Measurements from ENCODE around the gene DKK1. TPM values are rescaled to one million over a fixed set of nuclear protein-coding genes. Genes with fewer than 3 reads are reported as not detected.

The DKK1 gene
- polyA plus RNA-seq, 1 donor (not counting 4 experiments of a cell fraction or from before 2014, with no cell fraction given), result 223 TPM

DNA sequence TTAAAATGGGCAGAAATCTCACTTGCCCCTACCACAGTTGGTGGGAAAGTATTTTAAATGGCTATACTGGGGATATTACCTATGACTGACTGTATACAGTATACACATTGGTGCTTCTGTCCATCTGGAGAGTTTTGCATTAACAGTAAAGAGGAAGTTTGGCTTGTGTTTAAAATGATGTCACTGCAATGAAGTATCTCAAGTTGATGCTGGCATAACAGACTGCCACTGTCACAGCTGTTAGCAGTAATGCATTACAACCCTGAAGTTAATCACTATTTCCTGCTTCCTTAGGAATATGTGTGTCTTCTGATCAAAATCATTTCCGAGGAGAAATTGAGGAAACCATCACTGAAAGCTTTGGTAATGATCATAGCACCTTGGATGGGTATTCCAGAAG, 1.9 kb downstream of the DKK1 start:
- Histone ChIP-seq H3K4me3 (ENCODE audit: control insufficient read depth in 2 of 3, extremely low read depth in 1 of 3, insufficient read depth in 2 of 3, low read depth in 1 of 3, low read length in 3 of 3) (peak overlapping the region; percentile 82 to 94 (median 92)), H3K36me3 (ENCODE audit: control insufficient read depth in 2 of 2, extremely low read depth in 1 of 2, insufficient read depth in 2 of 2, low read length in 2 of 2) (peaks cover 0 to 13% of the 10 kb centered on the region in 2 experiments), H3K4me1 (ENCODE audit: control insufficient read depth, extremely low read depth, insufficient read depth, low read length) (peaks cover 49% of the 10 kb centered on the region), H3K9me1 (ENCODE audit: control insufficient read depth, extremely low read depth, insufficient read depth, low read length) (no peaks in the 10 kb centered on the region), H3K4me2 (ENCODE audit: control insufficient read depth, extremely low read depth, insufficient read depth, low read depth, low read length) (peak overlapping the region; percentile 97), H3K27ac (ENCODE audit: control insufficient read depth, insufficient read depth, low read length) (peak overlapping the region; percentile 60), H3K79me2 (ENCODE audit: control insufficient read depth, insufficient read depth, low read length) (peaks cover 25% of the 10 kb centered on the region), H3K9ac (ENCODE audit: control insufficient read depth, extremely low read depth, insufficient read depth, low read length) (peak overlapping the region; percentile 90), H2AFZ (ENCODE audit: control insufficient read depth, low read length) (no peak overlapping the region), H4K20me1 (ENCODE audit: control insufficient read depth, extremely low read depth, insufficient read depth, low read length) (no peaks in the 10 kb centered on the region), H3K9me3 (ENCODE audit: control insufficient read depth, low read depth, low read length) (no peaks in the 10 kb centered on the region), H3K27me3 (ENCODE audit: control insufficient read depth, extremely low read depth, insufficient read depth, low read length) (no peaks in the 10 kb centered on the region)
- dilution Hi-C loops (cut with MboI; ENCODE audit: extremely low pct_ligation_motif_present, low sequenced_read_pairs), result loop anchor here (25.0 kb wide), 1 partner anchor 246 kb away; no protein-coding TSS in a partner anchor
- DNase-seq (ENCODE audit: low read depth, low spot score), result no peak
- peak; percentile 66 for FAIRE-seq
- TF ChIP-seq, protein P1, sequence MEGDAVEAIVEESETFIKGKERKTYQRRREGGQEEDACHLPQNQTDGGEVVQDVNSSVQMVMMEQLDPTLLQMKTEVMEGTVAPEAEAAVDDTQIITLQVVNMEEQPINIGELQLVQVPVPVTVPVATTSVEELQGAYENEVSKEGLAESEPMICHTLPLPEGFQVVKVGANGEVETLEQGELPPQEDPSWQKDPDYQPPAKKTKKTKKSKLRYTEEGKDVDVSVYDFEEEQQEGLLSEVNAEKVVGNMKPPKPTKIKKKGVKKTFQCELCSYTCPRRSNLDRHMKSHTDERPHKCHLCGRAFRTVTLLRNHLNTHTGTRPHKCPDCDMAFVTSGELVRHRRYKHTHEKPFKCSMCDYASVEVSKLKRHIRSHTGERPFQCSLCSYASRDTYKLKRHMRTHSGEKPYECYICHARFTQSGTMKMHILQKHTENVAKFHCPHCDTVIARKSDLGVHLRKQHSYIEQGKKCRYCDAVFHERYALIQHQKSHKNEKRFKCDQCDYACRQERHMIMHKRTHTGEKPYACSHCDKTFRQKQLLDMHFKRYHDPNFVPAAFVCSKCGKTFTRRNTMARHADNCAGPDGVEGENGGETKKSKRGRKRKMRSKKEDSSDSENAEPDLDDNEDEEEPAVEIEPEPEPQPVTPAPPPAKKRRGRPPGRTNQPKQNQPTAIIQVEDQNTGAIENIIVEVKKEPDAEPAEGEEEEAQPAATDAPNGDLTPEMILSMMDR (optimal IDR thresholded peaks at IDR 0.05 in 1 of 3, IDR thresholded peaks at IDR 0.05 in 1 of 3, conservative IDR thresholded peaks at IDR 0.05 in 1 of 3; ENCODE audit: extremely low read depth in 1 of 3, insufficient read depth in 2 of 3, low read length in 3 of 3), result no peak

DNA sequence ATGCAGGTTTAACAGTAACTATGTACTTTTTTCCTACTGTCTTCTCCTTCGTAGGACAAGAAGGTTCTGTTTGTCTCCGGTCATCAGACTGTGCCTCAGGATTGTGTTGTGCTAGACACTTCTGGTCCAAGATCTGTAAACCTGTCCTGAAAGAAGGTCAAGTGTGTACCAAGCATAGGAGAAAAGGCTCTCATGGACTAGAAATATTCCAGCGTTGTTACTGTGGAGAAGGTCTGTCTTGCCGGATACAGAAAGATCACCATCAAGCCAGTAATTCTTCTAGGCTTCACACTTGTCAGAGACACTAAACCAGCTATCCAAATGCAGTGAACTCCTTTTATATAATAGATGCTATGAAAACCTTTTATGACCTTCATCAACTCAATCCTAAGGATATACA, 2.4 kb downstream of the DKK1 start:
- Histone ChIP-seq H3K9ac (ENCODE audit: control insufficient read depth, extremely low read depth, insufficient read depth, low read length) (peak overlapping the region; percentile 90), H3K4me3 (ENCODE audit: control insufficient read depth in 2 of 3, extremely low read depth in 1 of 3, insufficient read depth in 2 of 3, low read depth in 1 of 3, low read length in 3 of 3) (peak overlapping the region; percentile 82 to 94 (median 92)), H3K36me3 (ENCODE audit: control insufficient read depth in 2 of 2, extremely low read depth in 1 of 2, insufficient read depth in 2 of 2, low read length in 2 of 2) (peaks cover 0 to 13% of the 10 kb centered on the region in 2 experiments), H3K4me1 (ENCODE audit: control insufficient read depth, extremely low read depth, insufficient read depth, low read length) (peaks cover 48% of the 10 kb centered on the region), H2AFZ (ENCODE audit: control insufficient read depth, low read length) (no peak overlapping the region), H3K79me2 (ENCODE audit: control insufficient read depth, insufficient read depth, low read length) (peaks cover 25% of the 10 kb centered on the region), H3K27me3 (ENCODE audit: control insufficient read depth, extremely low read depth, insufficient read depth, low read length) (no peaks in the 10 kb centered on the region), H3K9me1 (ENCODE audit: control insufficient read depth, extremely low read depth, insufficient read depth, low read length) (no peaks in the 10 kb centered on the region), H3K9me3 (ENCODE audit: control insufficient read depth, low read depth, low read length) (no peaks in the 10 kb centered on the region), H4K20me1 (ENCODE audit: control insufficient read depth, extremely low read depth, insufficient read depth, low read length) (no peaks in the 10 kb centered on the region), H3K4me2 (ENCODE audit: control insufficient read depth, extremely low read depth, insufficient read depth, low read depth, low read length) (peak overlapping the region; percentile 97), H3K27ac (ENCODE audit: control insufficient read depth, insufficient read depth, low read length) (peak overlapping the region; percentile 60)
- TF ChIP-seq, protein P1 (optimal IDR thresholded peaks at IDR 0.05 in 1 of 3, IDR thresholded peaks at IDR 0.05 in 1 of 3, conservative IDR thresholded peaks at IDR 0.05 in 1 of 3; ENCODE audit: extremely low read depth in 1 of 3, insufficient read depth in 2 of 3, low read length in 3 of 3), result no peak
- dilution Hi-C loops (cut with MboI; ENCODE audit: extremely low pct_ligation_motif_present, low sequenced_read_pairs), result loop anchor here (25.0 kb wide), 1 partner anchor 246 kb away; no protein-coding TSS in a partner anchor
- DNase-seq (ENCODE audit: low read depth, low spot score) (no peak), FAIRE-seq (no peak)
